ENCODE data around the gene RPGRIP1. TPM values are rescaled to one million over a fixed set of nuclear protein-coding genes. Genes with fewer than 3 reads are reported as not detected.
A peak's percentile ranks its signal among the peaks of the same experiment; 100 is the strongest.

RPGRIP1 gene
- total RNA-seq, 4 donors from 2014 or later = not detected

DNA sequence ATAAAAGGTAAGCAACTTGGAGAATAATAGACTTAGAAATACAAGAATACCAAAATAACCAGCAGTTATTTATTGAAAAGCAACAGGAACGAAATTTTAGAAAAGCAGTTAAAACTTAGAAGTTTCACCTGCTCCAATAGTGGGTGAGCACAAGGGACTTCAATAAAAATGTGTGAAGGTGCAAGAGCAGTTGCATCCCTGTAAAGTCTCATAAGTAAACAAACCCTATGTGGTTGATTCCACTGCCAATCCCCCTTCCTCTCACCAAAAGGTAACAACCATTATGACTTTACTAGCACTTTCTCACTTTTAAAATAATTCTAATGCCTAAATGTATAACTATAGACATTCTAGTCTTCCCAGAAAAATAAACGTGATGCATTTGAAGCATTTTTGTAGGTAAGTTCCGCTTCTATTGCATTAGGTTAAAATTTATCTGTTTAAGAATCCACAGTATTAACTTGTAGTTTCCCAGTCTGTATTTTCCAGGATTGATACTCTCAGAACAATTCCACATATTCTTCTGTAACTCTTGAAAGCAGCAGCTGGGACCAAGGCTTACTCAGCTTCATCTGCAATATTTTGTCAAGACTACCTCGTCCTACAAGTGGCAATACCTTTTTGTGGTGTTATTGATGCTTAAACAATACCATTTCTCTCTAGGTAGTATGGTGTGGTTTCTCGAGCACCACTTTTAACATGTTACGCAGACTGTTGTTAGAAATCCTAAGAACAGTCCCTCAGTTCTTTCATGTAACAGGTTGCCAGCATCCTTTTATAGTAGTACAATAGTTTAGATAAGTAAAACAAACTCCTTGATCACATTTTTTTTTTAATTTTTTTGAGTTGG is 42.7 kb upstream of the RPGRIP1 start:
- H3K9me3 ChIP-seq = no peaks in the 10 kb centered on the region
- TF ChIP-seq EP300 (IDR thresholded peaks at IDR 0.05) (no peak), POLR2AphosphoS5 (IDR thresholded peaks at IDR 0.05) (no peak), POLR2A (IDR thresholded peaks at IDR 0.05; ENCODE audit: low read depth) (no peak)
- TF ChIP-seq, protein P1, sequence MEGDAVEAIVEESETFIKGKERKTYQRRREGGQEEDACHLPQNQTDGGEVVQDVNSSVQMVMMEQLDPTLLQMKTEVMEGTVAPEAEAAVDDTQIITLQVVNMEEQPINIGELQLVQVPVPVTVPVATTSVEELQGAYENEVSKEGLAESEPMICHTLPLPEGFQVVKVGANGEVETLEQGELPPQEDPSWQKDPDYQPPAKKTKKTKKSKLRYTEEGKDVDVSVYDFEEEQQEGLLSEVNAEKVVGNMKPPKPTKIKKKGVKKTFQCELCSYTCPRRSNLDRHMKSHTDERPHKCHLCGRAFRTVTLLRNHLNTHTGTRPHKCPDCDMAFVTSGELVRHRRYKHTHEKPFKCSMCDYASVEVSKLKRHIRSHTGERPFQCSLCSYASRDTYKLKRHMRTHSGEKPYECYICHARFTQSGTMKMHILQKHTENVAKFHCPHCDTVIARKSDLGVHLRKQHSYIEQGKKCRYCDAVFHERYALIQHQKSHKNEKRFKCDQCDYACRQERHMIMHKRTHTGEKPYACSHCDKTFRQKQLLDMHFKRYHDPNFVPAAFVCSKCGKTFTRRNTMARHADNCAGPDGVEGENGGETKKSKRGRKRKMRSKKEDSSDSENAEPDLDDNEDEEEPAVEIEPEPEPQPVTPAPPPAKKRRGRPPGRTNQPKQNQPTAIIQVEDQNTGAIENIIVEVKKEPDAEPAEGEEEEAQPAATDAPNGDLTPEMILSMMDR (IDR thresholded peaks at IDR 0.05) = no peak
- peaks cover 57 to 99% (median 91%) of the 10 kb centered on the region in 4 donors for H3K4me1 ChIP-seq
- no peaks in the 10 kb centered on the region for H3K27me3 ChIP-seq
- no peak overlapping the region for H3K4me3 ChIP-seq
- intact Hi-C loops (cut with DNase I) = no loop called here
- no peak overlapping the region for H3K27ac ChIP-seq (replicated peaks in 1 of 4)
- 69% methylated on average over 6 of the region's 6 CpGs for WGBS
- peaks cover 0 to 31% (median 22%) of the 10 kb centered on the region in 4 donors for H3K36me3 ChIP-seq
- no peak for DNase-seq (ENCODE audit: extremely low spot score)

DNA sequence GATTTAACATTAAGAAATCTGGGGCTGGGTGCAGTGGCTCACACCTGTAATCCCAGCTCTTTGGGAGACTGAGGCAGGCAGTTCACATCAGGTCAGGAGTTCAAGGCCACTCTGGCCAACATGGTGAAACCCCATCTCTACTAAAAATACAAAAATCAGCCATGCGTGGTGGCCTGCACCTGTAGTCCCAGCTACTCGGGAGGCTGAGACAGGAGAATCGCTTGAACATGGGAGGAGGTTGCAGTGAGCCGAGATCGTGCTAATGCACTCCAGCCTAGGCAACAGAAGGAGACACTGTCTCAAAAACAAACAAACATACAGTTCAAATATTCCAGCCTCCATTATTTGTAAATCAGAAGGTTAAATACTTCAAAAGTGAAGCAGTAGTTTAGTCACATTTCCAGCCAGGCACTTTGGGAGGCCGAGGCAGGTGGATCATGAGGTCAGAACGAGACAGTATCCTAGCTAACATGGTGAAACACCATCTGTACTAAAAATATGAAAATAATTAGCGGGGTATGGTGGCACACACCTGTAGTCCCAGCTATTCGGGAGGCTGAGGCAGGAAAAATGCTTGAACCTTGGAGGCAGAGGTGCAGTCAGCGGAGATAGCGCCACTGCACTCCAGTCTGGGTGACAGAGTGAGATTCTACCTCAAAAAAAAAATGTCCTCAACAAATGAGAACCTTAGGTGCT is 40.9 kb upstream of the RPGRIP1 start:
- no peak for DNase-seq (ENCODE audit: extremely low spot score)
- H3K36me3 ChIP-seq = peaks cover 0 to 32% (median 22%) of the 10 kb centered on the region in 4 donors
- no peak overlapping the region for H3K4me3 ChIP-seq
- peaks cover 51 to 99% (median 90%) of the 10 kb centered on the region in 4 donors for H3K4me1 ChIP-seq
- intact Hi-C loops (cut with DNase I) = no loop called here
- H3K27ac ChIP-seq (replicated peaks in 1 of 4) = no peak overlapping the region
- 98% methylated on average over 11 of the region's 11 CpGs for WGBS
- H3K27me3 ChIP-seq = no peaks in the 10 kb centered on the region
- no peaks in the 10 kb centered on the region for H3K9me3 ChIP-seq
- no peak for TF ChIP-seq EP300 (IDR thresholded peaks at IDR 0.05)
- TF ChIP-seq POLR2AphosphoS5 (IDR thresholded peaks at IDR 0.05) = no peak
- TF ChIP-seq, protein P1 (IDR thresholded peaks at IDR 0.05) = no peak
- no peak for TF ChIP-seq POLR2A (IDR thresholded peaks at IDR 0.05; ENCODE audit: low read depth)

DNA sequence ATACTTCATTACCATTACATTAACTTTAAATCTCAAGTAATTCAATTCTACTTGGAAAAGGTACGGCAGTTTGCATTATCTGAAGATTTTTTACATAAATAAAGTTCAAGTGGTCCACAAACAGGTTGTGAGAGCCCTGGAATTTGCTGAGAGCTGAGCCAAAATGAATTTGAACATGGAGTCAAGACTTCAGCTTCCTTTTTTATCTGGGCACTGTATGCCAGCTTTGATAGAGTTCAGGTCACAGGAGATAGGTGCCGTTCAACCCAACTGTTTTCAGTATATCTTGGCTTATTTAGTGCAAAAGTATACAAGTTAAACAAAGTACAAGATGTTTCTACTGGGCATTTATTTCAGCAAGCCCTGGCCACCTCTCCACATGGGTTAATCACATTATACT is 39.5 kb upstream of the RPGRIP1 start:
- no peak overlapping the region for H3K4me3 ChIP-seq
- WGBS = 63% methylated on average over 2 of the region's 2 CpGs
- no peaks in the 10 kb centered on the region for H3K9me3 ChIP-seq
- intact Hi-C loops (cut with DNase I) = no loop called here
- peak overlapping the region in 1 of 4 donors; percentile 6 for H3K27ac ChIP-seq (replicated peaks in 1 of 4)
- no peak for DNase-seq (ENCODE audit: extremely low spot score)
- peaks cover 42 to 99% (median 88%) of the 10 kb centered on the region in 4 donors for H3K4me1 ChIP-seq
- no peaks in the 10 kb centered on the region for H3K27me3 ChIP-seq
- TF ChIP-seq POLR2A (IDR thresholded peaks at IDR 0.05; ENCODE audit: low read depth) = no peak
- TF ChIP-seq EP300 (IDR thresholded peaks at IDR 0.05) = no peak
- TF ChIP-seq POLR2AphosphoS5 (IDR thresholded peaks at IDR 0.05) = no peak
- TF ChIP-seq, protein P1 (IDR thresholded peaks at IDR 0.05) = no peak
- H3K36me3 ChIP-seq = peaks cover 0 to 43% (median 30%) of the 10 kb centered on the region in 4 donors

DNA sequence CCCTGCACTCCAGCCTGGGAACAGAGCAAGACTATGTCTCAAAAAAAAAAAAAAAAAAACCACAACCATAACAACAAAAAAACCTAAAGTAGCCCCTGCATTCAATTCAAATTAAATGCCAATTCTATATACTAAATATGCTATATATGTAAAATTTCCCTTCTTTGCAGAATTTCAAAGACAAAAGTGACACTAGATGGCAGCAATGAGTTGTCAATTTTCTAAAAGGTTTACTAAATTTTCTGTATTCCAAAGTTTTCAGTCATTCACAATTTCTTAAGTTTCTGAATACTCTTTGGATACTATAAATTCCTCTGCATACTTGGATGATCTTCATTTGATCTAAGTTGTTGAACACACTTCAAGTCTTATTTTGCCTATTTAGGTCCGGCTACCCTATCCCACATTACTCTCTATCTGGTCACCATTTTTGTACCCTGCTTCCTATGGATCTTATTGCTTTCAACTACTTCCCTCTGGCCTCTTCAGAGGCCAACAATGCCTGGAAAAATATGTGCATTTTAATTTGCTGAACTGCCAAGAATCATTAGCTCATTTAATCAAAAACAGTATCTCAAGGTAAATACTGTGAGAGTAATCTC is 38.6 kb upstream of the RPGRIP1 start:
- intact Hi-C loops (cut with DNase I) = no loop called here
- Histone ChIP-seq H3K4me1 (peaks cover 37 to 98% (median 87%) of the 10 kb centered on the region in 4 donors), H3K9me3 (no peaks in the 10 kb centered on the region), H3K4me3 (no peak overlapping the region), H3K36me3 (peaks cover 0 to 43% (median 32%) of the 10 kb centered on the region in 4 donors), H3K27ac (replicated peaks in 1 of 4) (no peak overlapping the region), H3K27me3 (no peaks in the 10 kb centered on the region)
- TF ChIP-seq EP300 (IDR thresholded peaks at IDR 0.05) (no peak), POLR2AphosphoS5 (IDR thresholded peaks at IDR 0.05) (no peak)
- TF ChIP-seq, protein P1 (IDR thresholded peaks at IDR 0.05) = peak; percentile 30 to 50 (median 38)
- WGBS = 90% methylated on average over 1 of the region's 1 CpG
- no peak for DNase-seq (ENCODE audit: extremely low spot score)

All from esophagus muscularis mucosa (tissue), 4 donors.